CD1c-positive myeloid dendritic cell (primary cell): ENCODE data around the gene SELENOF.
A peak's percentile ranks its signal among the peaks of the same experiment; 100 is the strongest.
"Not testable (repeated sequence)": the region's sequence is repeated elsewhere in the genome, so short reads cannot be mapped to it uniquely, and the experiment has no call there.

Experiments used
- DNase-seq: peaks from one replicate; pipeline ENCODE4 v3.0.0-alpha.2; 2016; ENCODE audit errors: extremely low spot score

Gene SELENOF

DNA sequence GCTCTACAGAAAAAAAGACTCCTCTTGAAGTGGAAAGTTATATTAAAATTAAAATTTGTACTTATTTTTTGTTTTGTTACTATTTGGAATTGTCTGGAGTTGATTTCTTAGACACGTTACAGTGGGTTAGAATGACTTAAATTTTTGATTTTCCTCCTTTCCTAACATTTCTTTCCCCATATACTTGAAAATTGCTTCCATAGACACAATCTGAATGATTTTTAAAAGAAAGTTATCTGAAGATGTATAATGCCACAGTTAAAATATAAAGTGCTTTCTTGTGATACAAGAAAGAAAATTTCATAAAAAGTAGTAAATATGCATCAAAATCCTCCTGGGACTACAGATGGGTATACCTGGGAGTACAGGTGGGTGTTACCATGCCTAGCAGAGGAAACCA lies 2.8 kb upstream of the SELENOF start:
- no peak for DNase-seq

DNA sequence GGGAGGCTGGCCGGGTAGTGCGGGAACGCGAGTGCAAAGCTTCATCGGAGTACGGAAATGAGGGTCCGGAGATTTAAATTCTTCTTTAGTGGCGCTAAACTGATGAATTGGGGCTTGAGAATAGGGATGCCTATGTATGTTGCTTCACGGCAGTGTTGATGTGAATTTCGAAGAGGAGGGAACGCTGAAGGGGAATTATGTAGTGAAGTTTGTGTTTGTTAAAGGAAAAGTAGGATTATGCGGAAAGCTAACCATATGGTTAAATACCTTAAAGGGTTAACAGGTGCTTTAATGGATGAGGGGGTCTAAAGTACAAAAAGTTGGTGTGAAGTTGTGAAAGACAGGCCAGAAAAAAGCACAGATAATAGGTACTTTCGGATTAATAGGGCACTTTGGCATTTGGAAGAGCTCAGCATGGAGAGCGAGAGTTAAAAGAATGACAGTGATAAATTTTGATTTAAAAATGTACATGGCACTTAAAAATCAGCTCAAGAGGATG lies 1.9 kb upstream of the SELENOF start:
- no peak for DNase-seq

DNA sequence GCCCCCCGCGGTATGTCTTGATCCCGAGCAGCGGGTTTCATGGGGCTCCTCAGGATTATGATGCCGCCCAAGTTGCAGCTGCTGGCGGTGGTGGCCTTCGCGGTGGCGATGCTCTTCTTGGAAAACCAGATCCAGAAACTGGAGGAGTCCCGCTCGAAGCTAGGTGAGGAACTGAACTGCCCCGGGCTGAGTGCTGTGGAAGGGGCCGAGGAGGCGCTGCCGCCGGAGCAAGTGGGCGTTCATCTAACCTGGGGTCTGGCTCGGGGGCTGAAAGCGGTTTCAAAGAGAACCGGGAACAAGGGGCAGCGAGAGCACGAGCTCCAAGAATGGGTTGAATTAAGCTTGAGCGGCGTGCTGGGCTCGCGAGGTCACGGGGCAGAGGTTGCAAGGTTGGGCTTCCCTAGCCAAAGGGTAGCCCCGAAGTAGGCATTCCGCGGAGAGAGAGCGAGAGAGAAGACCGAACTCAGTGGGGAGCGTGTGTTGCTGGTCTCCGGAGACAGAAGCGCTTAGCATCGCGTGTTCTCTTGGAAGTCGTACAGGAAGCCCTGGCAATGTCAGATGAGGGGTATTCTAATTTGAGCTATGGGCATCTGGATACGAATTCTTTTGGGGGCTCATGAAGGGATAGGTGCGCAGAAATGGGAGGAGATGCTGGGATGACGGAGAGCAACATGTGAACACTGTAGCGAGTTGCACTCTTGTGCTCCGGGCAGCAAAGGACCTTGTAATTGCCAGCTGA lies 1.2 kb upstream of the SELENOF start:
- DNase-seq, result peak; percentile 60

DNA sequence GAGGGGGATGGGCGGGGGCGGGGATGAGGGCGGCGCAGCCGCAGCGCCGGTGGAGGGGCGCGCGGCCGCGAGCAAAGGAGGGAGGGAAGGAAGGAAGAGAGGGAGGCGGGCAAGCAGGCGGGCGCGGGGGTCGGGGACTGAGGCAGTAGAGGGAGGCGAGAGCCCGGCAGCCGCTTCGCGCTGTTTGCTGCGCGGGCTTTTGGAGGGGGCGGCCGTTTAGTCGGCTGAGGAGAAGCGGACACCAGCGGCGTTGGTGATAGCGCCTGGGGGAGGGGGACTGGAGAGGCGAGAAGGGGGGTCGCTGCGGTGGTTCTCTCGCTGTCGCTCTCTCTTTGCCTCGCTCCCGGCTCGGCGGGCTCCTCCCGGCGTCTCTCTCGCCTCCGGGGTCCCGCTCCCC lies 673 bp upstream of the SELENOF start, which contains the start of gene HS2ST1:
TSS of gene HS2ST1 (plus strand) at position 35 of the 397 bp plus-strand sequence.
- no peak for DNase-seq

DNA sequence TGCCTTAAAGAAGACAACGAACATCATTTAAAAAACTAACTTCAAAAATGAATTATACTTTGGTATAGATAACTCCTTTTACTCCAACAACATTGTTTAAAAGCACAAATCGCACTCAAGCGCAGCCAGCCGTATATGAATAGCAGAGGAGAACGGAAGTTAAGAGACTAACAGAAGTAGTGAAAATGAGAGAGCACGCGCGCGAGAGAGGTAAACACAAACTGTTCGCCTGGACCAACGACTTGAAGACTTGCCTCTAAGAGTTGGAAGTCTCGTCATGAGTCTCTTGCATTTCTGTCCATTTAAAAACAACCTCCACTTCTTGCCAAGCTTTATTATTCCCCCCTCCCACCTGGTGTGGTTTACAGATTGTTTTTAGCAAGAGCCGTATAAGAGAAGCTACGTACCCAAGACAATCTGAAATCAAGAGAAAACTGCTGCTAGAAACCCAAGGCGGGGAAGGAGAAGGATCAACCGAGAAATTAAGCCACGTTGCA lies 479 bp downstream of the SELENOF start:
- DNase-seq, result peak; percentile 63

DNA sequence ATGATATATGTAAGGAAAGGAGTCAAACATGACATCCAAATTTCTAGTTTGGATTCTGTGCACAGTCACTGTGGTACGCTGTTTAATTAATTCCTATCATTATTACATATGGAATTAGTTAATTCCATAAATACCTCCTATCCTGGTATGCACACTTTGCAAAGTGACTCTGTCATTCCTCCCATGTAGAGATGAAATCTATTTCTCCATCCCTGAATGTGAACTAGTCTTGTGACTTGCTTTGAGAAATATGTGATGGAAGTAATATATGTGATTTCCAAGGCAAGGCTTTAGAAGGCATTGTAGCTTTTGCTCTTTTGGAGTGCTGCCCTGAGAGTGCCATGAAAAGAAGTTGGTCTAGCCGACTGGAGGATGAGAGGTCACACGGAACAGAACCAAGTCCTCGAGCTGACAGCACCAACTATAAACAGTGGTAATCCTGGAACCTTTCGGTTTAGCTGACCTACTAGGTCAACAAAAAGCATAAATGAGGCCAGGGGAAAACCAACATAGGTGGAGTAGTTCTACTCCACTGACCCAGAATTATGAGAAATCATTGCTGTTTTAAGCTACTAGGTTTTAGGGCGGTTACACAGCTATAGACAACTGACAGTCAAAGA lies 1.5 kb downstream of the SELENOF start:
- DNase-seq, result no peak

DNA sequence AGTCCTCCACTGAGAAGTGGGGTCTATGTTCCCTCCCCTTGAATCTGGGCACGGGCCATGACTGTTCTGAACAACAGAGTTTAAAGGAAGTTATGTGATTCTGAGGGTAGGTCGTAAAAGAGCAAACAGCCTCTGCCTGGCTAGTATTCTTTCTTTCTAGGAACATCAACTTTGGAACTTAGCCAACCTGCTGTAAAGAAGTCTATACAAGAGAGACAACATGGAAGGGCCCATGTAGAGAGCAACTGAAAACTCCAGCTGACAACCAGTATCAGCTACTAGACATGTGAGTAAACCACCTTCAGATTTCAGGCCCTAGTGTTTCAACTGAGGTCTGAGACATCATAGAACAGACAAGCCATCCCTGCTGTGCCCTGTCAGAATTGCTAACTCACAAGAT lies 7.5 kb downstream of the SELENOF start:
- DNase-seq, result no peak

DNA sequence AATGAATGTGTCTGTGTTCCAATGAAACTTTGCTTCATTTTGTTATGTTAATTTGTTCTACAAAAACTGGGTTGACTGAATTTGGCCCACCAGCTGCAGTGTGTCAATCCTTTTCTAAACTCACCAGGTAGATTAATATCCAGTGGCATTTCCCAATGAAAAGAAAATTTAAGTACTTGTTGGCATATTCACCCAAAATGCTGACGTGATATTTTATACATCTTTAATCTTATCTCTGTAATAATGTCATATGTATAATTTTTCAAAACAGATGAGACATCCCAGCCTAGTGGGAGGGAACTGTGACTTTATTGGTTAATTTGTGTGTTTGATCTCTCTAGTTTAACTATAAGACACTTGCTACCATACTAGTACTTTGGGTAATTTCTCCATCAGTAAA lies 8.1 kb downstream of the SELENOF start:
- no peak for DNase-seq

DNA sequence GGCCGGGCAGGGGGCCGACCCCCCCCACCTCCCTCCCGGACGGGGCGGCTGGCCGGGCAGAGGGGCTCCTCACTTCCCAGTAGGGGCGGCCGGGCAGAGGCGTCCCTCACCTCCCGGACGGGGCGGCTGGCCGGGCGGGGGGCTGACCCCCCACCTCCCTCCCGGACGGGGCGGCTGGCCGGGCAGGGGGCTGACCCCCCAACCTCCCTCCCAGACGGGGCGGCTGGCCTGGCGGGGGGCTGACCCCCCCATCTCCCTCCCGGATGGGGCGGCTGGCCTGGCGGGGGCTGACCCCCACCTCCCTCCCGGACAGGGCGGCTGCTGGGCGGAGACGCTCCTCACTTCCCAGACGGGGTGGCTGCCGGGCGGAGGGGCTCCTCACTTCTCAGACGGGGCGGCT lies 14.5 kb downstream of the SELENOF start:
- DNase-seq, result not testable (repeated sequence)

DNA sequence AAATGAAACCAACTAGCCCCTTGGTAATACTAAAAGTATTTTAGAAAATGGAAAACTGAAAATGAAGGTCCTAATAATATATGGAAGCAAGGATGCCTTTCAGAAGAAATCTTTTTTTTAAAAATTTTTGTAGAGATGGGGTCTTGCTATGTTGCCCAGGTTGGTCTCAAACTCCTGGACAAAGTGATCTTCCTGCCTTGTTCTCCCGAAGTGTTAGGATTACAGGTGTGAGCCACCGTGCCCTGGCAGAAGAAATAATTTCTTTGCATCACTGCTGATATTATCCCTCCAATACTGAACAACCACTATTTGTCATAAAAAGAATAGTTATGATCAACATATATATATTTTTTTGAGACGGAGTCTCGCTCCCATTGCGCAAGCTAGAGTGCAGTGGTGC lies 25.6 kb downstream of the SELENOF start:
- DNase-seq, result no peak

DNA sequence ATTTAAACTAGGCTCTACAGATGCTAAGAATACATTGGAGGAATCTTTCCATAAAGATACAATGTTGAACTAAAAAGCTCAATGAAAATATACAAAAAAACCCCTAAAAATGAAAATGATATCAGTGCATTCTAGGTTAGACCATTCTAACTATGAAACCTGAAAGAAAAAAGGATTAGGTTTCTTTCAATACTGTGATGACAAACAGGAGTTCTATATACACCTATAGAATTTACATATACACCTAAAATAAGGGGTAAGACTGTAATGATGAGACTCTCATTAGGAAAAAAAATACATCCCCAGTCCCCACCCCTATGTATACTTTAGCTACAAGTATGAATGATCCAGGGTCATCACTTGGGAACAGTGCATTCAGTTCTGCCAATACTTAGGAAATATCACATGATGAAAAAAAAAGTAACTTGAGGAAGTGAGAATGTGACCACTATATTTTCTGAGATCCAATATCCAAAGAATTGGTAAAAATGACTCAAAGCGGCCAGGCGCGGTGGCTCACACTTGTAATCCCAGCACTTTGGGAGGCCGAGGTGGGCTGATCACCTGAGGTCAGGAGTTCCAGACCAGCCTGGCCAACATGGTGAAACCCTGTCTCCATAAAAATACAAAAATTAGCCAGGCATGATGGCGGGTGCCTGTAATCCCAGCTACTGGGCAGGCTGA lies 26.3 kb downstream of the SELENOF start:
- DNase-seq, result peak; percentile 20

DNA sequence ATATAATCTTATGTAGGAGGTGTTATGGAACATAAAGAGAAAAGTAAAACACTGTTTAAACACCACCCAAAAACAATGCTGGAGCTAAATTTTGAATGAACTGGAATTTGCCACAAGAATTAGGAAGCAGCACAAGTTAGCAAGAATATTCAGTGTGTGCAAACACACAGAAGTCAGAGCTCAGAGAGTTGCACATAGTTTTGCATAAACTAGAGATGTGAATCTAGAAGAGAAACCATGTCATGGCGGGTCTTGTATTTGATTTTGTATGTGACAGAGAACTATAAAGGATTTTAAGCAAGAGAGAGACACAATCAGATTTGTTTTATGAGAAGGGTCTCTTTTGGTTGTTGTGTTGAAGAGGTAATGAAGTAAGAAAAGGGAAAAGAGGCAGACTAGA lies 38.2 kb downstream of the SELENOF start:
- no peak for DNase-seq

DNA sequence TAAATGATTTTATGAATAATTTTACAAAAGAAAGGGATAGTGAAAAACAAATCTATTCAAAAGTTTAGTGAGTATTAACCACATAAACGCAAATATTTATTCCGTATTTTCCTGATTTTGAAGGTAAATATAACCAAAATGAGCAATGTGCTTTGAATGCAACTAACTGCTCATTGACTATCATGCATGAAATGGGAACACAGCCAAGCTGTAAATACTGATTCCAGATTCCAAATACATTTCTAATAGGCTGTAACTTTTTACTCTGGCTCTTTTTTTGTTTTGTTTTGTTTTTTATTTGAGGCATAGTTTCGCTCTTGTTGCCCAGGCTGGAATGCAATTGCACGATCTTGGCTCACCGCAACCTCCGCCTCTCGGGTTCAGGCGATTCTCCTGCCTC lies 41.8 kb downstream of the SELENOF start:
- DNase-seq, result no peak

DNA sequence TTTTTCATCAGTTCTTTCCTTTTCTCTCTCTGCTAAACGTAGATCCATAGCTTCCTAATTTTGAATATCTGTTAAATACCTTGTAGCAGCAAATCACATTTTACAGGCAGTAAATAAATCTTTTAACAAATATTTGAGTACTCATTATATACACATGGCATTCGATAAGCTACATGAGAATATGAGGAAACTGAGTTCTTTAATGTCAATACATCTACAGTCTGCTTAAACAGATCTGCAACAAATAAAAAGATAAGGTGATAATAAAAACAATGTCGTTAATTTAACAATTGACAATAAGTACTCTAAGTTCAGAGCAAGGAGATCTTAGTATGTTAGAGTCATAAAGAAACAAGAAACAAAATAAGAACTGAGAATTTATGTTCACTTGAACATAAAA lies 42.9 kb downstream of the SELENOF start:
- no peak for DNase-seq

DNA sequence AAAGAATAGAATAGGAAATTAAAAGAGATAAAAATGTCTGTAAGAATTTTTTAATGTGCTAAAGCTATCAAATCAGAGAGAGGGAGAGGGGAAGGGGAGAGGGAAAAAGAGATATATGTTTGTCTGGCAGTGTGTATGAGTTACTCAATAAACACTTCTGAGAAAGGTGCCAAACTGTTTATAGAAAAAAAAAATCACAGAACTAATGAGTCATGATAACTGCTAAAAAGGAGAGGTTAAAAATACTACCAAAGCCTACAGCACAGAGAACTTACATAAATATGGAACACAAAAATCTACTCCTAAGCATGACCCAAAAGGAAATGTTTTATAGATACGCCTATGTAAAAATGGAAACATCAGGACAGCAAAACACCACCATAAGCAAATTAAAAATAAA lies 45.4 kb downstream of the SELENOF start:
- DNase-seq, result no peak

DNA sequence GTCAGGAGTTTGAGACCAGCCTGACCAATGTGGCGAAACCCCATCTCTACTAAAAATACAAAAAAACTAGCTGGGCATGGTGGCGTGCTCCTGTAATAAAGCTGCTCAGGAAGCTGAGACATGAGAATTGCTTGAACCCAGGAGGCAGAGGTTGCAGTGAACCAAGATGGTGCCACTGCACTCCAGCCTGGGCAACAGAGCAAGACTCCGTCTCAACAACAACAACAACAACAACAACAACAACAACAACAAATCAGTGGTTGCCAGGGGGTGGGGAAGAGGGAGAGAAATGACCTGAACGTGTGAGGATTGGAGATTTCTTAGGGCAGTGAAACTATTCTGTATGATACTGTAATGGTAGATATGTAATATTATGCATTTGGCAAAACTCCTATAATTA lies 46.6 kb downstream of the SELENOF start:
- DNase-seq, result not testable (repeated sequence)

DNA sequence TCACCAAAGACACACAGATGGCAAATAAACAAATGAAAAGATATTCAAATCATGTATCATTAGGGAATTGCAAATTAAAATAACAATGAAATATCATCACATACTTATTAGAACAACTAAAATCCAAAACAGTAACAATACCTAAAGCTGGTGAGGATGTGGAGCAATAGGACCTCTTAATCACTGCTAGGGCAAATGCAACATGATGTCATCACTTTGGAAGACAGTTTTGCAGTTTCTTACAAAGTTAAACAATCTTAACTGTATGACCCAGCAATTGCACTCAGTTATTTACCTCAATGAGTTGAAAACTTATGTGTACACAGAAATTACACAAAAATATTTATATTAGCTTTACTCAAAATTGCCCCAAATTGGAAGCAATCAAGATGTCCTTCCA lies 47.3 kb downstream of the SELENOF start:
- peak; percentile 16 for DNase-seq

DNA sequence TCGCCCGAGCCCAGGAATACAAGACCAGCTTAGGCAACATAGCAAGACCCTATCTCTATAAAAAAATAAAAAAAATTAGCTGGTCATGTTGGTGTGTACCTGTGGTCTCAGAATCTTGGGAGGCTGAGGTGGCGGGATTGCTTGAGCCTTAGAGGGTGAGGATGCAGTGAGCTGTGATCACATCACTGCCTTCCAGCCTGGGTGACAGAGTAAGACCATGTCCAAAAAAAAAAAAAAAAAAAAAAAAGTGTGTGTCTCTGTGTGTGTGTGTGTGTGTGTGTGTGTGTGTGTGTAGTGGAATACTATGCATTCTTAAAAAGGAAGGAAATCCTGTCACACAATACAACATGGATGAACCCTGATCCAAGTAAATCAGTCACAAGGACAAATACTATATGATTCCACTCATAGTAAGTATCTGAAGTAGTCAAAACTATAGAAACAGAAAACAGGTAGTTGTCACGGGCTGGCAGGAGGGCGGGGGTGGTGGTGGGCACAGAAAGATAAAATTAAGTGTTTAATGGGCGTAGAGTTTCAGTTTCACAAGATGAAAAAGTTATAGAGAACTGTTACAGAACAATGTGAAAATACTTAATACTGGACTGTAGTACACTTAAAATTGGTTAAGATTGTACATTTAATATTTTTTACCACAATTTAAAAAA lies 47.8 kb downstream of the SELENOF start:
- DNase-seq, result peak; percentile 43

DNA sequence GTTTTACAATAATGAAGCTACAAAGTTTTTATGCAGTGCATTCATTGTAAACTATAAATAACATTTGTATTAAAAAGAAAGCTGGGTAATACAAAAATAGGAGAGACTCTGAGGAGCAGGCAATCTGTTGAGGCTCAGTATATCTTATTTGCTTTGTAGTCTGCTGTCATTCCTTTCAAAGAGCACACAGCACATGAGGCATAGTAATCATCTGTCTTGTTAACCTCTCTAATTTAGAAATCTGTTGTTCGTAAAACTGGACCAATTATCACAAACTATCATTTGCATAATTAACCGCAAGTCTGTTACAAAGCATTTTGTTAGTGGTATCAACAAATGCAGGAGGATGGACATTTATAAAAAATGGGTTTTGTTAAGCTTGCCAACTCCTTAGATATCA lies 51.0 kb downstream of the SELENOF start:
- DNase-seq, result no peak

DNA sequence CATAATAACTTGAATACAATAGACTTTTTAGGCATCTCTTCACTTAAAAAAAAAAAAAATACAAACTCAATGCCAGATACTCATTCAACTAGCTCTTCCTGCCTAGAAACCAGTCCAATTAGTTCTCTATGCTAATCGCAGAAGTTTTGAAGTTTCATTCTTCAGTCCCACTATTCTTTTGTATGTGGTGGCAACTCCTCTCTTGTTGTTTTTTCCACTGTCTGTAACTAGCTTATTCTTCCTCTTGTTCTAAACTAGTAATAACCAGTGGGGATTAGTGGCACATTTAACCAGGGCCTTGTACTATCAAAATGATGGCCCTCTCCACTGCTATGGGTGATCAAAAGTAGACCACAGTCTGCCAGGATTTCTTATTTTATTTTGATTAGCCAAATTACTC lies 52.5 kb downstream of the SELENOF start:
- no peak for DNase-seq

DNA sequence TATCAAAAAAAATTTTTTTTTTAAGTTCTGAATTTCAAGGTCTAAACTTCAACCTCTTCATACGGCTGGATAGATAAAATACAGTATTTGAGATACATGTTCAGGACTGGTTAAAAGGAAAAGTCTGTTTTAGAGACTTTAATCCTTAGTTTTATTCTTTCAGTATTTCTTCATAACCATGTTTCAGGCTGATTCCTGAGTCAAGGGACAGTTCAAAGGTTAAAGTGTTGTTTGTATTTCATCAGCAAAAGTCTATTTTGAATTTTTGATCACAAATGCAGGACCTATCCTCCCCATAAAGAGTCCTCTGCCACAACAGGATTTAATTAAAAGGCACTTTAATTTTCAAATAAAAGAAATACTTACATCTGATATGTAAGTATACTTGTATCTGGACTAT lies 53.5 kb downstream of the SELENOF start:
- DNase-seq, result no peak

DNA sequence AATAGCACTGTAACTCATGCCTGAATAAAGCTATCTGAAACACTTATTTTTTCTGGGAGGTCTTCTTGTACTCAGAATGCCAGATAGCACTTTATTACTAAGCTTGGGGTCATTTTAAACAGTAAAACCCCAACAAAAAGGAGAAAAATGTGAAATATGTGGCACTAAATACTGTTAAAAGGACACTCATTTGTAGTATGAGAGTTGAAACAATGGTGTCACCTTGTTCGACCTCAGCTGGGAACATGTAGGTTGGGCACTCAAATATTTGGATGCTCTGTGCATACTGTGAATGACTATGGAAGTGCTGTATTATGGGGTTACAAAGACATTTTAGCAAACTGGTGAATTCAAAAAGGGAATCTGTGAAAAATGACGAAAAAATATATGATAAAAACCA lies 53.9 kb downstream of the SELENOF start:
- no peak for DNase-seq
